MCF 10A (cell line): Measurements from ENCODE around the gene NDUFB3. TPM values are rescaled to one million over a fixed set of nuclear protein-coding genes. Genes with fewer than 3 reads are reported as not detected.
"Not testable (repeated sequence)": the region's sequence is repeated elsewhere in the genome, so short reads cannot be mapped to it uniquely, and the experiment has no call there.

ENCODE experiments used
- BruUV-seq: library from RNA; stranded (reverse); fragments of 400-500 nt; replicated peaks from 2 replicates; lab custom pipeline; 2021; lab: Mats Ljungman, UMichigan
- CTCF ChIA-PET: fragments of 300-600 bp; sonication (Branson Sonifier 250); formaldehyde crosslinking; extraction: SDS; loops from one replicate; lab custom pipeline; 2021; ENCODE audit warnings: antibody characterized with exemption, inconsistent platforms; lab: Yijun Ruan, JAX
- POLR2A ChIA-PET: fragments of 300-600, 350-650 bp; sonication (Branson Sonifier 250); formaldehyde crosslinking; extraction: SDS; loops from one replicate; lab custom pipeline; 2020; ENCODE audit warnings: antibody characterized with exemption, inconsistent platforms; lab: Yijun Ruan, JAX
- DNase-seq: peaks from one replicate; pipeline ENCODE4 v3.0.0-alpha.2; 2018; ENCODE audit not compliant: unreplicated experiment
- H3K27ac Mint-ChIP-seq: one replicate; pipeline ENCODE4 v1.8.0; 2022; ENCODE audit warnings: mild to moderate bottlenecking, low read depth, mixed read lengths; ENCODE audit not compliant: unreplicated experiment
- H3K27me3 Mint-ChIP-seq: one replicate; pipeline ENCODE4 v1.8.0; 2022; ENCODE audit warnings: mixed read lengths; ENCODE audit not compliant: insufficient read depth, unreplicated experiment
- H3K36me3 Mint-ChIP-seq: one replicate; pipeline ENCODE4 v1.8.0; 2022; ENCODE audit warnings: mild to moderate bottlenecking, moderate library complexity, mixed read lengths; ENCODE audit not compliant: insufficient read depth, unreplicated experiment
- H3K4me1 Mint-ChIP-seq: one replicate; pipeline ENCODE4 v1.8.0; 2022; ENCODE audit warnings: mixed read lengths; ENCODE audit not compliant: insufficient read depth, unreplicated experiment
- H3K4me3 Mint-ChIP-seq: one replicate; pipeline ENCODE4 v1.8.0; 2022; ENCODE audit warnings: mild to moderate bottlenecking, moderate library complexity, mixed read lengths; ENCODE audit not compliant: unreplicated experiment
- H3K9me3 Mint-ChIP-seq: one replicate; pipeline ENCODE4 v1.8.0; 2022; ENCODE audit warnings: mixed read lengths; ENCODE audit not compliant: unreplicated experiment
- intact Hi-C: fragments of 100-400 bp; cut with micrococcal nuclease; formaldehyde crosslinking; loops from 2 replicates; pipeline ENCODE4 v1.14.1; 2022
- total RNA-seq: library from RNA; stranded (reverse); gene quantifications from 2 replicates; pipeline ENCODE4 v1.2.3, GENCODE V29; 2022
- TF ChIP-seq, protein P1 (sequence below): fragments of 200-600 bp; IDR thresholded peaks from one replicate; pipeline ENCODE4 v1.8.0; 2022; ENCODE audit warnings: antibody characterized with exemption, mild to moderate bottlenecking; ENCODE audit not compliant: unreplicated experiment

Gene NDUFB3
- total RNA-seq, 1 experiment from 2014 or later: 78.0 TPM

DNA sequence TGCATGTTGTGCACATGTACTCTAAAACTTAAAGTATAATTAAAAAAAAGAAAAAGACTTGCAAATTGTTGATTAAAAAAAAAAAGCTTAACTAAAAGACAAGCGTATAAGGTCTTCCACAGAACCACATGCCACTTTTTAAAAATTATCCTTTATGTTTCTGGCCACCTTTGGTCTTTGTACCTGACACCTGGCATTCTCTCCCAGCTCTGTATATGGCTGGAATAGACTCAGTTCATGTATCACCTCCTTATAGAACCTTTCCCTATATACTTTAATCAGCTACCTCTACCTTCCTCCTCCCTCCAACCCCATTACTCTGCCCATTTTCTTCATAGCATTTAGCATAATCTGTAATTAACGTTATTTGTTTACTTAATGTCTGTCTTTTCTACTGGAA lies 32.9 kb upstream of the NDUFB3 start:
- DNase-seq: no peak
- no TSS peak for BruUV-seq
- no peaks in the 10 kb centered on the region for H3K9me3 Mint-ChIP-seq
- H3K27ac Mint-ChIP-seq: no peak overlapping the region
- intact Hi-C loops: no loop called here
- TF ChIP-seq, protein P1, sequence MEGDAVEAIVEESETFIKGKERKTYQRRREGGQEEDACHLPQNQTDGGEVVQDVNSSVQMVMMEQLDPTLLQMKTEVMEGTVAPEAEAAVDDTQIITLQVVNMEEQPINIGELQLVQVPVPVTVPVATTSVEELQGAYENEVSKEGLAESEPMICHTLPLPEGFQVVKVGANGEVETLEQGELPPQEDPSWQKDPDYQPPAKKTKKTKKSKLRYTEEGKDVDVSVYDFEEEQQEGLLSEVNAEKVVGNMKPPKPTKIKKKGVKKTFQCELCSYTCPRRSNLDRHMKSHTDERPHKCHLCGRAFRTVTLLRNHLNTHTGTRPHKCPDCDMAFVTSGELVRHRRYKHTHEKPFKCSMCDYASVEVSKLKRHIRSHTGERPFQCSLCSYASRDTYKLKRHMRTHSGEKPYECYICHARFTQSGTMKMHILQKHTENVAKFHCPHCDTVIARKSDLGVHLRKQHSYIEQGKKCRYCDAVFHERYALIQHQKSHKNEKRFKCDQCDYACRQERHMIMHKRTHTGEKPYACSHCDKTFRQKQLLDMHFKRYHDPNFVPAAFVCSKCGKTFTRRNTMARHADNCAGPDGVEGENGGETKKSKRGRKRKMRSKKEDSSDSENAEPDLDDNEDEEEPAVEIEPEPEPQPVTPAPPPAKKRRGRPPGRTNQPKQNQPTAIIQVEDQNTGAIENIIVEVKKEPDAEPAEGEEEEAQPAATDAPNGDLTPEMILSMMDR: no peak
- no peak overlapping the region for H3K4me3 Mint-ChIP-seq
- H3K27me3 Mint-ChIP-seq: no peaks in the 10 kb centered on the region
- peaks cover 6% of the 10 kb centered on the region for H3K36me3 Mint-ChIP-seq
- ChIA-PET POLR2A (no interaction called here), CTCF (interaction anchor here (0.6 to 1.2 kb wide), 3 partner anchors 30 to 427 kb away, joined by 3 to 4 read pairs (median 3); no protein-coding TSS in a partner anchor)
- no peaks in the 10 kb centered on the region for H3K4me1 Mint-ChIP-seq

DNA sequence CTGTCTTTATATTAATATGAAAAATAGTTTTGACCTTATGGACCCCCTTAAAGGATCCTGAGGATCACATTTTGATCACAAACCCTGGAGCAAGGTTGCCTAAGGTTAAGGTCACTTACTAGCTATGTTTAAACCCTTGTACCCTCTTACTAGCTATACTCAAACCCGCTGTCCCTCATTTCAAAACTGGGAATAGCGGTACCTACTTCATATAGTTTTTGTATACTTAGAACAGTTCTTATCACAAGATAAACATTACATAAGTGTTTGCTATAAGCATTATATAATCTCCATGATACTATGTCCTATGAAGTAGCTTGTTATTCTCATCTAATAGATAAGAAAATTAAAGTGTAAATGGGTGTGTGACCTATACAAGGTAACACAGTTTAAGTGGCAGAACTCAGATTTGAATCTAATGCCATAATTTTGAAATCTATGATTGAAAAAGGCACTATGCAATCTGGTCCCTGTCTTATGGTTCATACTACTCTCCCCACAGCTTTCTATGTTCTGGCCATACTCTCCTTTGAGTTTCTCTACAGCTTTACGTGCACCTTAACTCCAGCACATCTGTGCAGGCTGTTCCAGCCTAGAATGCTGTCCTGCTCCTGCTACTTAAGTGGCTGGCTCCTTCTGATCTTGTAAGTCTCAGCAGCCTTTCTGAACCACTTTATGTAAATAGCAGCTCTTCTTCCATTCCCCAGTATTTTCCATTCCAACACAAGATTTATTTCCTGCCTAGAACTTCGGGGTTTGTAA lies 30.8 kb upstream of the NDUFB3 start:
- no peaks in the 10 kb centered on the region for H3K27me3 Mint-ChIP-seq
- intact Hi-C loops: no loop called here
- CTCF ChIA-PET: interaction anchor here (1.0 to 1.1 kb wide), 2 partner anchors 10 to 76 kb away, joined by 4 read pairs; no protein-coding TSS in a partner anchor
- H3K36me3 Mint-ChIP-seq: peaks cover 6% of the 10 kb centered on the region
- H3K4me3 Mint-ChIP-seq: no peak overlapping the region
- POLR2A ChIA-PET: interaction anchor here (0.5 kb wide), 1 partner anchor 76 kb away, joined by 3 read pairs; no protein-coding TSS in a partner anchor
- no peak for DNase-seq
- H3K9me3 Mint-ChIP-seq: no peaks in the 10 kb centered on the region
- TF ChIP-seq, protein P1: no peak
- H3K27ac Mint-ChIP-seq: no peak overlapping the region
- H3K4me1 Mint-ChIP-seq: no peaks in the 10 kb centered on the region
- no TSS peak for BruUV-seq

DNA sequence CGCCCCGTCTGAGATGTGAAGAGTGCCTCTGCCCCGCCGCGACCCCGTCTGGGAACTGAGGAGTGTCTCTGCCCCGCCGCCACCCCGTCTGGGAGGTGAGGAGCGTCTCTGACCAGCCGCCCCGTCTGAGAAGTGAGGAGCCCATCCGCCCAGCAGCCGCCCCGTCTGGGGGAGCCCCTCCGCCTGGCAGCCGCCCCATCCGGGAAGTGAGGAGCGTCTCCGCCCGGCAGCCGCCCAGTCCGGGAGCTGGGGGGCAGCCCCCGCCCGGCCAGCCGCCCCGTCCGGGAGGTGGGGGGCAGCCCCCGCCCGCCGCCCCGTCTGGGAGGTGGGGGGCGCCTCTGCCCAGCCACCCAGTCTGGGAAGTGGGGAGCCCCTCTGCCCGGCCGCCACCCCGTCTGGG lies 29.4 kb upstream of the NDUFB3 start:
- H3K4me3 Mint-ChIP-seq, POLR2A ChIA-PET, H3K36me3 Mint-ChIP-seq, H3K27me3 Mint-ChIP-seq, H3K27ac Mint-ChIP-seq, H3K4me1 Mint-ChIP-seq, H3K9me3 Mint-ChIP-seq, BruUV-seq, intact Hi-C loops, DNase-seq: not testable (repeated sequence)
- CTCF ChIA-PET: interaction anchor here (0.7 kb wide), 1 partner anchor 28 kb away, joined by 3 read pairs; no protein-coding TSS in a partner anchor

DNA sequence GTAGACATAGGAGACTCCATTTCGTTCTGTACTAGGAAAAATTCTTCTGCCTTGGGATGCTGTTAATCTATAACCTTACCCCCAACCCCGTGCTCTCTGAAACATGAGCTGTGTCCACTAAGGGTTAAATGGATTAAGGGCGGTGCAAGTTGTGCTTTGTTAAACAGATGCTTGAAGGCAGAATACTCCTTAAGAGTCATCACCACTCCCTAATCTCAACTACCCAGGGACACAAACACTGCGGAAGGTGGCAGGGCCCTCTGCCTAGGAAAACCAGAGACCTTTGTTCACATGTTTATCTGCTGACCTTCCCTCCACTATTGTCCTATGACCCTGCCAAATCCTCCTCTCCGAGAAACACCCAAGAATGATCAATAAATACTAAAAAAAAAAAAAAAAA lies 28.8 kb upstream of the NDUFB3 start:
- BruUV-seq, H3K9me3 Mint-ChIP-seq, H3K4me3 Mint-ChIP-seq, H3K27me3 Mint-ChIP-seq, DNase-seq, H3K36me3 Mint-ChIP-seq, H3K27ac Mint-ChIP-seq, intact Hi-C loops, H3K4me1 Mint-ChIP-seq: not testable (repeated sequence)
- ChIA-PET CTCF (interaction anchor here (0.7 to 1.4 kb wide), 2 partner anchors 26 to 28 kb away, joined by 3 to 6 read pairs; no protein-coding TSS in a partner anchor), POLR2A (interaction anchor here (0.6 kb wide), 1 partner anchor 487 kb away, joined by 3 read pairs; no protein-coding TSS in a partner anchor)

DNA sequence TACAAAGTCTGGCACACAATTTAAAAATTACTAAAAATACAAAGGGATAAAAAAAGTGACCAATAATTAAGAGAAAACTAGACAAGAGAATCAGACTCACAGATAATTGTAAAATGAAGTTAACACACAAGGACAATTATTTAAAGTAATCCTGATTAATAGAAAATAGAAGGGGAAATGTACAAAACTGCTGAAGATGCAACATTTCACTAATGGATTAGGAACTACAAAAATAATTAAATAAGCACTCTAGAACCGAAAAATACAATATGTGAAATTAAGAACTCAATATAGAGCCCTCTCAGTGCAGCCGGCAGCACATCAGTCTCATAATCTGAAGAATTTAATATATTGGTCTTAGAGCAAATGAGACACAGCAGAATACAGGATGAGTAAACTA lies 24.9 kb upstream of the NDUFB3 start:
- H3K4me1 Mint-ChIP-seq: no peaks in the 10 kb centered on the region
- ChIA-PET CTCF (no interaction called here), POLR2A (interaction anchor here (0.7 kb wide), 1 partner anchor 91 kb away, joined by 6 read pairs; no protein-coding TSS in a partner anchor)
- H3K27ac Mint-ChIP-seq: no peak overlapping the region
- peaks cover 7% of the 10 kb centered on the region for H3K9me3 Mint-ChIP-seq
- peaks cover 2% of the 10 kb centered on the region for H3K36me3 Mint-ChIP-seq
- intact Hi-C loops: no loop called here
- TF ChIP-seq, protein P1: no peak
- no peak for DNase-seq
- H3K27me3 Mint-ChIP-seq: no peaks in the 10 kb centered on the region
- no peak overlapping the region for H3K4me3 Mint-ChIP-seq
- BruUV-seq: no TSS peak
